GM21423 (cell line): ENCODE data around the gene F2R.
"Not testable (repeated sequence)": the region's sequence is repeated elsewhere in the genome, so short reads cannot be mapped to it uniquely, and the experiment has no call there.

Source experiments
- ATAC-seq: cut with Tn5 transposase; IDR thresholded peaks from one replicate; pipeline ENCODE4 v1.9.1; 2021; ENCODE audit warnings: mild to moderate bottlenecking, moderate library complexity; ENCODE audit not compliant: unreplicated experiment

F2R gene

DNA sequence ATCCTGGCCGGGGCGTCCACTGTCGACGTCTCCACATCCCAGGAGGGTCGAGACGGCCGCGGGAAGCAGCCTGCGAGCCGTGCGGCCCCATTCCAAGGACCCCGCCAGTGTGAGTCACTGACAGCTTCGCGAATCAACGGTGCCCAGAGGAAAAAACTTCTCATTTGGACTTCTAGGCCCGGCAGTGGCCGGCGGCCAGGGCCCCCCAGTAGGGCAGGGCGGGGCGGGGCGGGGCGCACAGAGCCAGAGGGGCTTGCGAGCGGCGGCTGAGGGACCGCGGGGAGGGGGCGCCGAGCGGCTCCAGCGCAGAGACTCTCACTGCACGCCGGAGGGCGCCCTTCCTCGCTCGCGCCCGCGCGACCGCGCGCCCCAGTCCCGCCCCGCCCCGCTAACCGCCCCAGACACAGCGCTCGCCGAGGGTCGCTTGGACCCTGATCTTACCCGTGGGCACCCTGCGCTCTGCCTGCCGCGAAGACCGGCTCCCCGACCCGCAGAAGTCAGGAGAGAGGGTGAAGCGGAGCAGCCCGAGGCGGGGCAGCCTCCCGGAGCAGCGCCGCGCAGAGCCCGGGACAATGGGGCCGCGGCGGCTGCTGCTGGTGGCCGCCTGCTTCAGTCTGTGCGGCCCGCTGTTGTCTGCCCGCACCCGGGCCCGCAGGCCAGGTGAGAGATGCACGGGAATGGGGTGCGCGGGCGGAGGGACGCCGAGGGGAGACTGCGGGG, at the start of gene F2R:
F2R (plus strand) TSS at position 391 of the 720 bp plus-strand sequence; CDS start at position 573, 182 bp downstream.
- ATAC-seq, result peak; percentile 56

DNA sequence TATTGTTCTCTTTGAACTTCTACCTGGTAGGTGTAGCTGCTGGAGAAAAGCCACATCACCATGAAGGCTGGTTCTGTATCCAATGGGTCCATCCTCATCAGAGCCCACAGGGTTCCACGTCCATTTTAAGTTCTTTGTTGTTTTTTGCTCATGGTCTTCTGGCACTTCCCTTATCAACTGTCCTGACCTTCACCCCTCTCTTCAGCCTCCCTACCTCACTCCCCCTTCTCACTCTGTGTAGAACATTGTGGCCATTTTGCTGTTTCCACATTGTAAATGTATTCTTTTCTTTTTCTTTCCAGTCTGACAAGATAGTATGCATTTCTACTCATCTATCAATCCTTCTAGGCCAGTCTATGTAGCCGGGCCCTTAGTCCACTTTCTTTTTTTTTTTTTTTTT, 48.4 kb upstream of the F2R start:
- no peak for ATAC-seq

DNA sequence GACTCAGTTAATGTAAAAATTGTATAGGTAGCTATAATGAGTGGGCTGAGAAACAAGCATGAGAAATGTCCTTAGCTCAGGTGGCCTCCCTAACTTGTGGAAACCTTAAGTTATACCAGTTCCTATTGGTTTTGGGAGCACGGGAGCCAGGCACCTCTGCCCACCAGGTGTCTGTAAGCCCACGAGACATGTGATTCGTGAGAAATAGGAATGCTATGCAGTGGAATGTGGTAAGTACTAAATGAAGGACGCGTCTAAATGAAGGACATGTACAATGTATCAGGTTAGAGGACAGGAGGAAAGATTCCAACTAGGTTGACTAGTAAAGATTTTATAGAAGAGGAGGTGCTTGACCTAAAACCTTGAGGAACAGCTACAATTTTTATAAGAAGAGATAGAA, 46.7 kb upstream of the F2R start:
- ATAC-seq, result no peak

DNA sequence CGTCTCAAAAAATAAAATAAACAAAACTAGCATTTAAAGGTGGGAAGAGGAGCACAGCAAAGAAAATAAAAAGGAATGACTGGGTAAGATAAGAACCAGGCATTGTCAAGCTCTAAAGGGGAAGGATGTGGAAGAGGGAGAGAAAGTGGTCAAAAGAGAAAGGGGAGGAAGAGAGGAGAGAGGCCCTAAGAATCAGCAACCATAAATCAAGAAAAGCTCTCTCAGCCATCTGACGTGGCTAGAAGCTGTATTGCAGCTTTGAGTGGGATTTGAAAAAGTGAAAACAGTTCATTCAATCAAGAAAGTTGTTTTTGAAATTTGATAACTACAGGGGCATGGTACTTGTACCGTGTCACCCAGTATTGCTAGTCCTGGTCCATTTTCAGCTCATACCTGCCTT, 45.4 kb upstream of the F2R start:
- ATAC-seq, result no peak

DNA sequence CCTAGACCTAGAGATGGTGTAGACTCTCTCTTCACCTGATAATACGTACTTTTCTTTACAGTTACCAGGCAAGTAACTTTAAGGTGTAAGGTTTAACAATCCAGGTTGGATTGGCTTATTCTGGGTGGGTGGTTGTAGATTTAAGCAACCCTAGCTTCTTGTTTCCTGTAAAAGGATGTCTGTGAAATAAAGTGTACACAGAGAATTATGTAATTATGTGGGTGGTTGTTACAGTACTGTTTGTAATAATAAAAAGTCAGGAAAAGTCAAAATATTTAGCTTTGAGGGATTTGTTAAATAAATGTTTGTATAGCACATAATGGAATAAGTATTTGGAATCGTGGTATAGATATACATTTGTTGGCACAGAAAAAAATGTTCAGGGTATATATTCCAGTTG, 43.7 kb upstream of the F2R start:
- no peak for ATAC-seq

DNA sequence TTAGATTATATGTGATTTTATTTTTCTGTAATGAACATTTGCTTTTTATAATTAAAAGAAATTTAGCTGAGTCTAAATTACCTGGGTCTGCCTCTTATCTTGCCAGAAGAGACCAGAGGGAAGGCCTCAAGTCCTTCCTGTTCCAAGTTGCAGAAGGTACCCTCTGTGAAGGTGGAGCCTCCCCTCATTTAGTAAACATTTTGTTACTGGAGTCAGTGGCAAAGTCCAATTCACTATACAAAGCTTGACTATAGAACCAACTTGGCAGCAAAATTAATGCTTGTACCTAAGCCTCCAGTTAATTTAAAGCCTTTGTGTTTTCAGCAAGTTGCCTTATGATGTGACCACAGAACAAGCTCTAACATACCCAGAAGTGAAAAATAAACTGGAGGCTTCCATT, 42.8 kb upstream of the F2R start:
- no peak for ATAC-seq

- no peak for ATAC-seq
Measured at GRCh38 chr5:76674330-76675066, 41.4 kb upstream of the F2R start.

- no peak for ATAC-seq
Measured at GRCh38 chr5:76675364-76675763, 40.6 kb upstream of the F2R start.

- no peak for ATAC-seq
Measured at GRCh38 chr5:76677849-76678472, 38.0 kb upstream of the F2R start.

DNA sequence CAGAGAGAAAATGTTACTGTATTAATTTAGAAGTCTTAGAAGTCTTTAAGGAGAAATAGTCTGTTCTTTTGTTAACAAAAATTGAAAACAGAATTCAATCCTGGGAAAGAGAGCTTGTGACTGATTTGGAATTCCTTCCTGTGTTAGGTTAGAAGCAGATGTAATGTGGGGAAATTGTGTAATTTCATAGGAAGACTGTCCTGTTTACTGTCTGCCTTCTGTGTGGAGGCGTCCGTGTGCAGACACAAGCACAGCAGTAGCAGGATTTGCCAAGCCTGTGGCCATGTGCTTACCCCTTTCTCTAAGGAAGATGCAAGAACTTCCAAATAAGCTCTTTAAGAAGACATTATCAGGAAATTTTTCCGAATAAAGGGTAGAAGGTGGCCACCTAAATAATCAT, 36.7 kb upstream of the F2R start:
- no peak for ATAC-seq

GRCh38 chr5:76680826-76681225, 35.1 kb upstream of the F2R start:
- ATAC-seq, result not testable (repeated sequence)

- ATAC-seq, result no peak
Measured at GRCh38 chr5:76681287-76681686, 34.6 kb upstream of the F2R start.

DNA sequence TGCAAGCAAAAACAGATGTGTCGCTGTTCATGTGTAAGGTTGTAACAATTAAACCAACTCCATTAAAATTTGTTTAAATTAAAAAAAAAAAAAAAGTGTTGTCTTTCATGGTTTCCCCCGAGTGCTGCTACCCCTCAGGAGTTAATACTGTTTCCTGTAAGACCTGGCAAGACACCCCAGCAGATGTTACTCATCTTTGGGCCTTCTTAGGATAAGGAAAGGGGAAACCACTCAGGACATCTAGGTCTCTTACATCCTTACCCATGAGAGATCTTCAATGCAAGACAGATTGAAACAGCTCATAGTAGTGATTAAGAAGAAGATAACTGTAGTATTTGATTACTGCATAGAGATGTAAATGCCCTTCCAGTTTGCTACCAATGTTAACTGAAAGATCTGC, 33.5 kb upstream of the F2R start:
- ATAC-seq, result no peak

DNA sequence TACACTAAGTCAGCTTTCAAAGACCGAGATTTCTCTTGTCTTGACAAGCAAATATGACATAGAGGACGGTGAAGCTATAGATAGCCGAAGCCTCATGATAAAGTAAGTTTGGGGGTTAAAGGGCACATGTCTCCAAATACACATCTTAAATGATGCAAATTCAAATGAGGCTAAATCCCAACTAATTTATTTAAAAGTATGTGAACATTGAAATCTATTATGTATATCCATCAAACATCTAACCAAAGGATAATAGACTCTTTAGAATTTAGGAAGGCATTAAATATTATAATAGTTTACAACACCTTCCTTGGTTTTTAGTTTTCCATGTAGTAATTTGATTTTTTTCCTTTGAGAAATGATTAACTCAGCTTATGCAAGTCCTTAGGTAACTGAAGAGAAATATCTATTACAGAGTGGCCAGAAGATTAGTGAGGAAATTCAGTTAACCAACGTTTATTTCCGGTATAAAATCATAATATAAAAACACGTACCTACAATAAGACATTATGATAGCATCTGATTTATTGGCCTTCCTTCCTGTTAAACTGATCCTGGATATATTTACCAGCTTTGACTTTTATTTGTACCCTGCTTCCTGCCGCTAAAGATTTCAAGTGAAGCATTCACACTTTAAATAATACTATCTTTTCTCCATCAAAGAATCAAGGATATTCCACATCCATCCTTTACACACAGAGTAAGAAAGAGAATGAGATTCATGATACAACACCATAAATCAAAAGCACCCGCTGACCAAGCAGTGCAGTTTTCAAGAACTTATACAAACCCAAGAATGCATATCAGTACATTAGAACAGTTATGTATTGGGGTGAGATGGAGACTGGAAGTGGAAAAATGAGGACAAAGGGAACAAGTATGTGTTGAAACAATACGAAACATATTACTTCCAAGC, 31.9 kb upstream of the F2R start:
- ATAC-seq, result no peak

DNA sequence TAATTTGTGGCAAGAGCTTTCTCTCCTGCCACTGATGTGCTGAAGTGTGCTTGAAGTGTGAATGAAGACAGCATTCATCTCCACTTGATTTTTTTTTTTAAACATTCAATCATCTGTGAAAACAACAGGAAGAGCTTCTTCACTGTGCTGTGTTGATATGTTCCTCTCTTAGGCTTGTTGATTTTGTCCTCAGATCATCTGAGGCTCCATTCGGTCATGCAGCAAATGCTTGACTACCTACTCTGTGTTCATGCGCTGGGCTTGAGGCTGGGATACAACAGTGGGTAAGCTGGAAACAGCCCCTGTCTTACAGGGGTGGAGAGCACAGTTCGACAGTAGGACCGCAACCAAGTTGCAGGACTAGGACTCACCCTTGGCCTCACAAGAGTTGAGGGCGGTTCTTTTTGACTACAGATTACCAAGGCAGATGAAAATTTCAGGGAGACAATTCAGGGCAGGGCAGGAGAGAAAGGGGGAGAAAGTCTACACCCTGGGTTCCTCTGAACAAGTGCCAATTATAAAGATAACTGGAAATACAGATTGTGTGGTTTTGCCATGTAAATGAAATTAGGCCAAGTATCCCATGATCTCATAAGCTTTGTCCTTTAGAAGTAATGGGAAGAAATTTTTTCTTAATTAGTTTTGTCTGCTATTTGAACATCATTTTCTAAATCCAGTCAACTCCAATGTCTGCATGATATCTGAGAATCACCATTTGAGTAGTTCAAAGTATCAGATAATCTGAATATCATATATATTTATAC, 31.0 kb upstream of the F2R start:
- no peak for ATAC-seq

GRCh38 chr5:76685704-76686103, 30.2 kb upstream of the F2R start:
- no peak for ATAC-seq

DNA sequence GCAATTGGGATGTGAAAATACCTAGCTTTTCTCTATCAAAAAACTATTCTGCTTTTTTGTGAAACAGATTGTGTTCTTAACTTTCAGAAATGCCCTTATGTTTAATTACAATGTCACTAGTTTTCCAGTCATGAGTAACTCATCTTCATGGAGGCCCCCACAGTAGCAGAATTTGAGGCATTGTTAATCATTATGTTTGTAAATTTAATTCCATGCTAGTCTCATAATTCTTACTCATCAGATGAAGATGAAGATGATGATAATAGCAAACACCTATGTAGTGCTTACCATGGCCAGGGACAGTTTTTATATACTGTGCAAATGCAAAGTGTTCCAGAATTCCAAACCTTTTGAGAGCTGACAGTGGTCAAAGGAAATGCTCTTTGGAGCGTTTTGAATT, 27.7 kb upstream of the F2R start:
- no peak for ATAC-seq

- ATAC-seq, result no peak
Measured at GRCh38 chr5:76688836-76689235, 27.1 kb upstream of the F2R start.

- ATAC-seq, result no peak
Measured at GRCh38 chr5:76689321-76690036, 26.4 kb upstream of the F2R start.
